H9 (cell line): ENCODE data around the gene CHCHD1. TPM values are rescaled to one million over a fixed set of nuclear protein-coding genes. Genes with fewer than 3 reads are reported as not detected.

ENCODE experiments used
- DNase-seq: peaks from one replicate; pipeline ENCODE4 v3.0.0-alpha.2; 2017
- H2AFZ ChIP-seq: one replicate; pipeline ENCODE4 v1.6.1; 2013; ENCODE audit warnings: mild to moderate bottlenecking, low read length, control low read depth, moderate library complexity
- H2AK5ac ChIP-seq: 2 replicates; pipeline ENCODE4 v1.6.1; 2013; ENCODE audit warnings: low read length, control low read depth, mixed read lengths; ENCODE audit not compliant: insufficient read length
- H2BK120ac ChIP-seq: one replicate; pipeline ENCODE4 v1.6.1; 2013; ENCODE audit warnings: low read depth, mild to moderate bottlenecking, low read length, control low read depth, inconsistent platforms; ENCODE audit not compliant: poor library complexity, severe bottlenecking
- H2BK12ac ChIP-seq: 2 replicates; pipeline ENCODE4 v1.6.1; 2013; ENCODE audit warnings: low read length, control low read depth, mixed read lengths, low read depth; ENCODE audit not compliant: insufficient read length
- H2BK15ac ChIP-seq: 2 replicates; pipeline ENCODE4 v1.6.1; 2013; ENCODE audit warnings: low read depth, low read length, control low read depth
- H2BK20ac ChIP-seq: one replicate; pipeline ENCODE4 v1.6.1; 2013; ENCODE audit warnings: low read depth, mild to moderate bottlenecking, low read length, control low read depth, inconsistent platforms; ENCODE audit not compliant: poor library complexity, severe bottlenecking
- H2BK5ac ChIP-seq: 2 replicates; pipeline ENCODE4 v1.6.1; 2013; ENCODE audit warnings: low read length, control low read depth, mixed read lengths; ENCODE audit not compliant: insufficient read length
- H3K14ac ChIP-seq: 2 replicates; pipeline ENCODE4 v1.6.1; 2013; ENCODE audit warnings: low read length, control low read depth; ENCODE audit not compliant: insufficient read depth
- H3K18ac ChIP-seq: 2 replicates; pipeline ENCODE4 v1.6.1; 2013; ENCODE audit warnings: low read depth, mild to moderate bottlenecking, mixed read lengths, low read length, control low read depth; ENCODE audit not compliant: insufficient read length
- H3K23ac ChIP-seq: 2 replicates; pipeline ENCODE4 v1.6.1; 2013; ENCODE audit warnings: low read length, control low read depth, mixed read lengths, low read depth; ENCODE audit not compliant: insufficient read length
- H3K23me2 ChIP-seq: 2 replicates; pipeline ENCODE4 v1.6.1; 2013; ENCODE audit warnings: low read depth, mild to moderate bottlenecking, mixed read lengths, low read length, control low read depth; ENCODE audit not compliant: insufficient read length, poor library complexity, severe bottlenecking
- H3K27ac ChIP-seq: 2 replicates; pipeline ENCODE4 v1.5.1; 2013; ENCODE audit warnings: low read length, control low read depth, mixed read lengths, low read depth; ENCODE audit not compliant: insufficient read length
- H3K27me3 ChIP-seq: 2 replicates; pipeline ENCODE4 v1.6.1; 2013; ENCODE audit warnings: low read length, control low read depth, inconsistent platforms; ENCODE audit not compliant: insufficient read depth
- H3K4ac ChIP-seq: 2 replicates; pipeline ENCODE4 v1.6.1; 2013; ENCODE audit warnings: low read depth, mild to moderate bottlenecking, control low read depth, inconsistent platforms, low read length, moderate library complexity
- H3K4me1 ChIP-seq: 2 replicates; pipeline ENCODE4 v1.6.1; 2013; ENCODE audit warnings: low read length, control low read depth, inconsistent platforms; ENCODE audit not compliant: insufficient read depth
- H3K4me2 ChIP-seq: 2 replicates; pipeline ENCODE4 v1.6.1; 2013; ENCODE audit warnings: low read length, control low read depth, mixed read lengths; ENCODE audit not compliant: insufficient read length, insufficient read depth
- H3K56ac ChIP-seq: 2 replicates; pipeline ENCODE4 v1.6.1; 2013; ENCODE audit warnings: low read depth, mild to moderate bottlenecking, mixed read lengths, low read length, control low read depth; ENCODE audit not compliant: insufficient read length
- H3K79me1 ChIP-seq: 2 replicates; pipeline ENCODE4 v1.6.1; 2013; ENCODE audit warnings: low read depth, mild to moderate bottlenecking, moderate library complexity, low read length, control low read depth, inconsistent platforms; ENCODE audit not compliant: insufficient read depth, poor library complexity, severe bottlenecking
- H3K79me2 ChIP-seq: 2 replicates; pipeline ENCODE4 v1.6.1; 2013; ENCODE audit warnings: low read length, control low read depth, inconsistent platforms; ENCODE audit not compliant: insufficient read depth
- H3K9ac ChIP-seq: 2 replicates; pipeline ENCODE4 v1.6.1; 2013; ENCODE audit warnings: low read length, control low read depth, mixed read lengths; ENCODE audit not compliant: insufficient read length; ENCODE audit errors: extremely low read depth
- H3K9me3 ChIP-seq: one replicate; pipeline ENCODE4 v1.6.1; 2013; ENCODE audit warnings: low read depth, low read length, inconsistent platforms; ENCODE audit not compliant: control insufficient read depth
- H3T11ph ChIP-seq: one replicate; pipeline ENCODE4 v1.6.1; 2013; ENCODE audit warnings: mild to moderate bottlenecking, low read length, control low read depth, inconsistent platforms
- H4K20me1 ChIP-seq: one replicate; pipeline ENCODE4 v1.6.1; 2013; ENCODE audit not compliant: control insufficient read depth, insufficient read length, insufficient read depth
- H4K5ac ChIP-seq: 2 replicates; pipeline ENCODE4 v1.6.1; 2013; ENCODE audit warnings: low read depth, mild to moderate bottlenecking, mixed read lengths, low read length, control low read depth; ENCODE audit not compliant: insufficient read length
- H4K8ac ChIP-seq: replicated peaks from 2 replicates; pipeline ENCODE4 v1.6.1; 2013; ENCODE audit warnings: low read length, control low read depth, mixed read lengths, low read depth; ENCODE audit not compliant: insufficient read length
- H4K91ac ChIP-seq: 2 replicates; pipeline ENCODE4 v1.6.1; 2013; ENCODE audit warnings: low read depth, mild to moderate bottlenecking, moderate library complexity, mixed read lengths, low read length, control low read depth; ENCODE audit not compliant: insufficient read length
- H3K27ac Mint-ChIP-seq, 3 experiments: 2 replicates in 2 of 3; 3 replicates in 1 of 3; pipeline ENCODE4 v1.8.0; 2020 to 2021; ENCODE audit warnings: mixed read lengths in 3 of 3, mild to moderate bottlenecking in 1 of 3, moderate library complexity in 1 of 3
- H3K27me3 Mint-ChIP-seq: 2 replicates; pipeline ENCODE4 v1.8.0; 2021; ENCODE audit warnings: low read depth, mild to moderate bottlenecking, moderate library complexity, mixed read lengths
- H3K36me3 Mint-ChIP-seq, 3 experiments: 2 replicates in 2 of 3; 3 replicates in 1 of 3; pipeline ENCODE4 v1.8.0; 2020 to 2021; ENCODE audit warnings: low read depth in 3 of 3, mixed read lengths in 3 of 3; ENCODE audit not compliant: insufficient read depth in 1 of 3
- H3K4me1 Mint-ChIP-seq, 2 experiments: 2 replicates each; pipeline ENCODE4 v1.8.0; 2020; ENCODE audit warnings: mixed read lengths in 2 of 2
- H3K4me3 Mint-ChIP-seq, 2 experiments: 2 replicates in 1 of 2; 3 replicates in 1 of 2; pipeline ENCODE4 v1.8.0; 2020 to 2021; ENCODE audit warnings: mild to moderate bottlenecking in 2 of 2, mixed read lengths in 2 of 2, moderate library complexity in 1 of 2
- H3K9me3 Mint-ChIP-seq, 2 experiments: 2 replicates in 1 of 2; 3 replicates in 1 of 2; pipeline ENCODE4 v1.8.0; 2020; ENCODE audit warnings: mild to moderate bottlenecking in 2 of 2, mixed read lengths in 2 of 2, moderate library complexity in 1 of 2
- CTCF ChIP-seq: fragments of 200-600 bp; sonication (generic); conservative IDR thresholded peaks from 3 replicates; pipeline ENCODE4 v1.8.0; 2021; ENCODE audit warnings: antibody characterized with exemption, mild to moderate bottlenecking
- WGBS: extraction: QIAGEN DNeasy Blood & Tissue Kit; methylation state at CpG from one replicate; pipeline ENCODE4 v1.1.7; 2013; ENCODE audit warnings: missing lambda C conversion rate, low lambda C conversion rate, mixed read lengths; ENCODE audit not compliant: insufficient read length; ENCODE audit errors: extremely low coverage; 5-methylcytosine and 5-hydroxymethylcytosine counted together
- long read RNA-seq: library from polyadenylated mRNA; unstranded; transcript quantifications from one replicate; pipeline ENCODE4 v2.0.0, GENCODE V29; 2020
- total RNA-seq: library from RNA; stranded (reverse); gene quantifications from 2 replicates; pipeline ENCODE4 v1.2.1, GENCODE V29; 2021

The CHCHD1 gene
- 41.1 and 45.9 TPM in 2 replicates for total RNA-seq
- long read RNA-seq, transcript CHCHD1-201 (3 exons, 835 nt), result major isoform, 39 of 42 reads
- long read RNA-seq, partial matches to known transcripts, result 0 of 42 reads
- long read RNA-seq, other reads (novel, unspliced or antisense), result 2 of 42 reads

DNA sequence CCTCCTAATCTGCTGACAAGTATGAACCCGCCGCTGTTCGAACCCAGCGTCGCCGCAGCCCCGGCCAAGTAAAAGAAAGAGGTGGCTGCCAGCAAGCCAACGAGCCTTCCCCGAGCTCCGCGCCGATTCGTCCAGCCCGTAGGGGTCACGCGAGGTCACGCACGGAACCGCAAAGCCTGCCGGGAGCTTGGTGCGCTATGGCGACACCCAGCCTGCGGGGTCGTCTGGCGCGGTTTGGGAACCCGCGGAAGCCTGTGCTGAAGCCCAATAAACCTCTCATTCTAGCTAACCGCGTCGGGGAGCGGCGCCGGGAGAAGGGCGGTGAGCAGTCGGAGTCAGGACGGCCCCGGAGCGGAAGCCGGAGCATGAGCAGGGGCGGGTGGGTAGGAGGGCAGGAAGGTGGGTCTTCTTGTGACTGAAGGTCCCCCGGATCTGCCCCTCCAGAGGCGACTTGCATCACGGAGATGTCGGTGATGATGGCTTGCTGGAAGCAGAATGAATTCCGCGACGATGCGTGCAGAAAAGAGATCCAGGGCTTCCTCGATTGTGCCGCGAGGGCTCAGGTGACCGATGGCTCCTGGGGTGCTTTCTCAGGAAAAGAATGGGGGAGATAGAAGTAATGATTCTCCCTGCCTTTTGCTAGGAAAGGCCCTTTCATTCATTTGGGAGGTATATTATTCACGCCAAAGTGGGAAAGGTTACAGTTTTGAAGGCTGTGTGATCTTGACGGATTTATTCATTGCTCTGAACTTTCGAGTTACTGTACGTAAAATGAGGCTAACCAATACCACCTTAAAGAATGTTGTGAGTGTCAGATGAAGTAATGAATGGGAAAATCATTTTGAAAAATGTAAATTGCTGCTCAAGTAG, at the start of gene CHCHD1:
Gene CHCHD1, plus strand, starts transcription at position 170 of the 870 bp plus-strand sequence. Its CDS starts 28 bp downstream, at position 198.
- H4K91ac ChIP-seq, result no peak within 1 kb of the TSS
- H3K14ac ChIP-seq, result peak within 1 kb of the TSS; percentile 78
- no peak within 1 kb of the TSS for H3T11ph ChIP-seq
- peak within 1 kb of the TSS; percentile 55 for H4K5ac ChIP-seq
- H3K79me2 ChIP-seq, result peaks cover 13% of the 10 kb centered on the region; the same call in 1 of the 2 replicates
- H2AFZ ChIP-seq, result no peak within 1 kb of the TSS
- no peak within 1 kb of the TSS for H3K4ac ChIP-seq
- peaks cover 11% of the 10 kb centered on the region for H3K79me1 ChIP-seq
- no peaks in the 10 kb centered on the region for H4K20me1 ChIP-seq
- H3K23me2 ChIP-seq, result peaks cover 11% of the 10 kb centered on the region
- H4K8ac ChIP-seq, result no peak within 1 kb of the TSS
- no peaks in the 10 kb centered on the region for H3K27me3 Mint-ChIP-seq
- peaks cover 35% of the 10 kb centered on the region in 2 experiments for H3K4me1 Mint-ChIP-seq
- H3K4me3 Mint-ChIP-seq, result peak within 1 kb of the TSS; percentile 99
- no peaks in the 10 kb centered on the region for H3K9me3 ChIP-seq
- peak within 1 kb of the TSS; percentile 87 for H3K18ac ChIP-seq
- H3K4me1 ChIP-seq, result peaks cover 2% of the 10 kb centered on the region; the same call in 1 of the 2 replicates
- H3K27me3 ChIP-seq, result no peaks in the 10 kb centered on the region
- no peak within 1 kb of the TSS for H2BK5ac ChIP-seq
- peak within 1 kb of the TSS; percentile 89 for H3K9ac ChIP-seq
- no peak within 1 kb of the TSS for H2BK15ac ChIP-seq
- no CpG with 5 or more reads among the region's 57 CpGs for WGBS
- peak within 1 kb of the TSS; percentile 99 to 100 (median 100) for H3K27ac Mint-ChIP-seq
- peaks cover 8 to 25% (median 20%) of the 10 kb centered on the region in 3 experiments; a peak in 6 of 7 replicates for H3K36me3 Mint-ChIP-seq
- no peak for TF ChIP-seq CTCF
- no peak within 1 kb of the TSS for H3K56ac ChIP-seq
- H3K23ac ChIP-seq, result no peak within 1 kb of the TSS
- H2BK120ac ChIP-seq, result peak within 1 kb of the TSS; percentile 61
- no peak within 1 kb of the TSS for H2AK5ac ChIP-seq
- H2BK20ac ChIP-seq, result no peak within 1 kb of the TSS
- H3K27ac ChIP-seq, result no peak within 1 kb of the TSS
- no peaks in the 10 kb centered on the region for H3K9me3 Mint-ChIP-seq
- H3K4me2 ChIP-seq, result peak within 1 kb of the TSS; percentile 99
- DNase-seq, result peak; percentile 89
- H2BK12ac ChIP-seq, result no peak within 1 kb of the TSS
